AG04449 (cell line): ENCODE measurements around the gene NBEAL1.
"Not testable (repeated sequence)": the region's sequence is repeated elsewhere in the genome, so short reads cannot be mapped to it uniquely, and the experiment has no call there.

Experiments used
- CTCF ChIA-PET: fragments of 350-600 bp; formaldehyde crosslinking; extraction: SDS; loops from one replicate; lab custom pipeline; 2021; ENCODE audit warnings: antibody characterized with exemption; lab: Yijun Ruan, JAX
- POLR2A ChIA-PET: fragments of 400-600, 350-600 bp; formaldehyde crosslinking; extraction: SDS; loops from one replicate; lab custom pipeline; 2020; ENCODE audit warnings: antibody characterized with exemption, inconsistent platforms; lab: Yijun Ruan, JAX
- DNase-seq: peaks from one replicate; pipeline ENCODE4 v3.0.0-alpha.2; 2010; ENCODE audit warnings: low read depth, low spot score
- H3K4me3 ChIP-seq: 2 replicates; pipeline ENCODE4 v1.5.1; 2011; ENCODE audit warnings: low read depth, mild to moderate bottlenecking, control low read depth, low read length
- TF ChIP-seq, protein P1 (sequence below): IDR thresholded peaks from one replicate; pipeline ENCODE4 v1.5.1; 2011; ENCODE audit warnings: mild to moderate bottlenecking, moderate library complexity, low read length, control low read depth, inconsistent platforms; ENCODE audit not compliant: insufficient read depth; ENCODE audit errors: missing control alignments

NBEAL1 gene

DNA sequence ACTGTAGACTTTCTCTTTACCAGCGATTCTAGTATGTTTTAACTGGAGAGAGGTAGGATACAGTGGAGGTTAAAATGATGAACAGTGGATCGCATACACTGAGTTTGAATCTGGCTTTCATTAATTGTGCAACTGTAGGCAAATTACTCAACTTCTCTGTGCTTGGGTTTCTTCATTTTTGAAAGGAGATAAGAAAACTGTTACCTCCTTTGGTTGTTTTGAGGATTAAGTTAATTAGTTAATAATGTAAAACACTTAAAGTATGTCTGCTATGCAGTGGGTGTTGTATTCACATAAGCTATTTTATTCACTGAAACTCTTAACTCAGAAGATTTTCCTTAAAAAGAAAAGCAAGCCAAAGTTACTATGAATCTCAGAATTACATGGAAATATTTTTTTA, 112.3 kb downstream of the NBEAL1 start:
- CTCF ChIA-PET: no interaction called here
- DNase-seq: peak; percentile 23
- TF ChIP-seq, protein P1, sequence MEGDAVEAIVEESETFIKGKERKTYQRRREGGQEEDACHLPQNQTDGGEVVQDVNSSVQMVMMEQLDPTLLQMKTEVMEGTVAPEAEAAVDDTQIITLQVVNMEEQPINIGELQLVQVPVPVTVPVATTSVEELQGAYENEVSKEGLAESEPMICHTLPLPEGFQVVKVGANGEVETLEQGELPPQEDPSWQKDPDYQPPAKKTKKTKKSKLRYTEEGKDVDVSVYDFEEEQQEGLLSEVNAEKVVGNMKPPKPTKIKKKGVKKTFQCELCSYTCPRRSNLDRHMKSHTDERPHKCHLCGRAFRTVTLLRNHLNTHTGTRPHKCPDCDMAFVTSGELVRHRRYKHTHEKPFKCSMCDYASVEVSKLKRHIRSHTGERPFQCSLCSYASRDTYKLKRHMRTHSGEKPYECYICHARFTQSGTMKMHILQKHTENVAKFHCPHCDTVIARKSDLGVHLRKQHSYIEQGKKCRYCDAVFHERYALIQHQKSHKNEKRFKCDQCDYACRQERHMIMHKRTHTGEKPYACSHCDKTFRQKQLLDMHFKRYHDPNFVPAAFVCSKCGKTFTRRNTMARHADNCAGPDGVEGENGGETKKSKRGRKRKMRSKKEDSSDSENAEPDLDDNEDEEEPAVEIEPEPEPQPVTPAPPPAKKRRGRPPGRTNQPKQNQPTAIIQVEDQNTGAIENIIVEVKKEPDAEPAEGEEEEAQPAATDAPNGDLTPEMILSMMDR: no peak
- POLR2A ChIA-PET: no interaction called here
- H3K4me3 ChIP-seq: no peak overlapping the region

DNA sequence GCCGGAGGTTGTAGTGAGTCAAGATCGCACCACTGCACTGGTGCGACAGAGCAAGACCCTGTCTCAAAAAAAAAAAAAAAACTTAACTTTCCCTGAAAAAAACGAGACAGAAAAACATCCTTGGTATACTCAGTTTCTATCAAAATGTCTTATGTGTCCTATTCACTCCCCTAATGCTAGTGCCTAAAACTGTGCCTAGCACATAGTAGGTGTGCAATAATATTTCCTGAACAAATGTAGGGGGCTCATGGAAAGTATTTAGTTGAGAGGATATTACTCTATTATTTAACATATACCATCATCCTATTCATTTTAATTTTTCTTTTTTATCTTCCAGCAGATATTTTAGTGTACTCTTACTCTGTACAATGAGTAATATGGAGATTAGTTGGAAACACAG, 120.4 kb downstream of the NBEAL1 start:
- ChIA-PET CTCF (no interaction called here), POLR2A (interaction anchor here (0.6 kb wide), 1 partner anchor 81 kb away, joined by 3 read pairs; no protein-coding TSS in a partner anchor)
- no peak overlapping the region for H3K4me3 ChIP-seq
- DNase-seq: no peak
- TF ChIP-seq, protein P1: no peak

DNA sequence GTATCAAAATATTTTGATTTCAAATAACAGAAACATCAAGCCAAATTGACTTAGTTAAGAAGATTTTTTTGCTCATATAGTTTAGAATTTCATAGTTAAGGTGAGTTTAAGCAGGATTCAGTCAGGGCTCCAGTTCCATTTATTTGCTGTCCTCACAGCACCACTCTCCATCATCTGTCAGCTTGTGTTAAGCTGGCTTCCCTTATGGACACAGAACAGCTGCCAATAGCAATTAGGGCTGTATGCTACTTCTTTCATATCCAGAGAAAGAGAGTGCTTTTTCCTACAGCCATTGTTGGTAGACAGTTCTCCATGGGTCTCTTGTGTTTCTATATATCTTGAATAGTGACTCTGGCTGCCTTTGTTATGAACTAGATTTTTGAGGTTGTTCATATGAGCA, 128.7 kb downstream of the NBEAL1 start:
- DNase-seq: no peak
- TF ChIP-seq, protein P1: no peak
- ChIA-PET POLR2A (no interaction called here), CTCF (no interaction called here)
- no peak overlapping the region for H3K4me3 ChIP-seq

DNA sequence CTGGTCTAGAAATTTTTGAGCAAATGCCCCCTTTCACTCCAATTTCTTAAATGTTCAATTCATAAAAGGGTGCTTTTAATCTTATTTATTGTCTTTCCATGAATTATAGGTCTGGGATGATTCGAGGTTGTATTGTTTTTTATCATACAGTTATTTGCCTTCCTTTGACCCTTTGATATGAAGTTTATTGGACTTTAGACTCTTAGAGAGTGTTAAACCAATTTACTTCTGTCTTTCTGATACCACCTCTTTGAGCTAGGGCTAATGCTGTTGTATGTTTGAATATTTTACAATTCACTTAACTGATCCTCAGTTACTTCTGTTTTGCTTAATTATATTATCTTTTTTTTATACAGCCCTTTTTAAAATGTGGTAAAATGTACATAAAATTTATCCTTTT, 134.5 kb downstream of the NBEAL1 start:
- no peak for DNase-seq
- CTCF ChIA-PET: no interaction called here
- H3K4me3 ChIP-seq: no peak overlapping the region
- TF ChIP-seq, protein P1: no peak
- POLR2A ChIA-PET: no interaction called here

DNA sequence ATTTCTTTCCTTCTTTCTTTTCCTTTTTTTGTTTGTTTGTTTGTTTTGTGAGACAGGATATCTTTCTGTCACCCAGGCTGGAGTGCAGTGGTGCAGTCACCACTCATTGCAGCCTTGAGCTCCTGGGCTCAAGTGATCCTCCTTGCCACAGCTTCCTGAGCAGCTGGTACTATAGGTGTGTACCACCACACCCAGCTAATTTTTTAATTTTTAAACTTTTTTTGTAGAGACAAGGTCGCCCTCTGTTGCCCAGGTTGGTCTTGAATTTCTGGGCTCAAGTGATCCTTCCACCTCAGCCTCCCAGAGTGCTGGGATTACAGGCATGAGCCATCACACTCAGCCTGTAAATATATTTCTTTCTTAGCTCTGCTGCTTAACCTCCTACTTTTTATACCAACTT, 140.7 kb downstream of the NBEAL1 start:
- H3K4me3 ChIP-seq: no peak overlapping the region
- DNase-seq: no peak
- TF ChIP-seq, protein P1: no peak
- ChIA-PET POLR2A (no interaction called here), CTCF (interaction anchor here (0.6 to 1.5 kb wide), 3 partner anchors 9 to 660 kb away, joined by 3 to 4 read pairs (median 3); no protein-coding TSS in a partner anchor)

DNA sequence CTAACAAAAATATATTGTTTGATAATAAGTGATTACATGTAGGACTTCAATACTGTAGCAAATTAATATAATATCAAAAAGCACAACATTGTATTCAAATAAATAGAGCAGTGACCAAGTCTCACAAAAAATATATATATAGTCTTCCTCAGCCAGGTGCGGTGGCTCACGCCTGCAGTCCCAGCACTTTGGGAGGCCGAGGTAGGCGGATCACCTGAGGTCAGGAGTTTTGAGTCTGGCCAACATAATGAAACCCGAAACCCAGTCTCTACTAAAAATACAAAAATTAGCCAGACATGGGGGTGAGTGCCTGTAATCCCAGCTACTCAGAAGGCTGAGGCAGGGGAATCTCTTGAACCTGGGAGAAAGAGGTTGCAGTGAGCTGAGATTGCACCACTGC, 148.0 kb downstream of the NBEAL1 start:
- DNase-seq, H3K4me3 ChIP-seq, POLR2A ChIA-PET: not testable (repeated sequence)
- CTCF ChIA-PET: interaction anchor here (1.2 kb wide), 1 partner anchor 18 kb away, joined by 3 read pairs; no protein-coding TSS in a partner anchor

DNA sequence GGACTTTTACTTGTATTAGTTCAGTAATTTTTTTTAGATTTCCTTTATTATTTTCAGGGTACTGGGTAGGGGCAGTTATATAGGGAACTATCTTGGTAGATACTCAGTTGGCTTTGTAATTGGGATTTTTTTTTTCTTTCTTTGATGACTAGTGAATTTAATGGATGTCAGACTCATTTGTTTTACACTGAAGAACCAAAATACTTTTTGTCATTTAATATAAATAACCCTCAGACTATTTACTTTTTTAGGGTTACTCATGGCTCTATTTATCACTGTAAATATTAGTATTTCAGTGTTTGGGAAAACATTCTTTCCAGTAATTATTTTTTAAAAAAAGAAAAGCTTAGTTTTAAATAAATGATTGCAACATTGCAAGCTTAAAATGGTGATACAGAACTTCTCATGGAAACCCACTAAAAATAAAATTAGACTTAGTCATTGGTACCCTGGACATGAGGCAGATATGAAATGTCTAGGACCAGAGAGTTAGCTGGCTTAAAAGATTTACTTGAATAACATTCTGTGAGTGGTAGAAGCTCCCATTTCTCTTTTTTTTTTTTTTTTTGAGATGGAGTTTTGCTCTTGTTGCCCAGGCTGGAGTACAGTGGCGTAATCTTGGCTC, 149.7 kb downstream of the NBEAL1 start:
- DNase-seq: no peak
- ChIA-PET POLR2A (no interaction called here), CTCF (interaction anchor here (1.2 kb wide), 1 partner anchor 9 kb away, joined by 4 read pairs; no protein-coding TSS in a partner anchor)
- TF ChIP-seq, protein P1: no peak
- H3K4me3 ChIP-seq: no peak overlapping the region
